ENCODE measurements around the gene SCARB1.

SCARB1 gene

GRCh38 chr12:124844411-124845397, 19.0 kb downstream of the SCARB1 start:
- DNase-seq = no peak

- no peak for DNase-seq
These were observed 20.7 kb downstream of the SCARB1 start for GRCh38 chr12:124842800-124843510.

DNA sequence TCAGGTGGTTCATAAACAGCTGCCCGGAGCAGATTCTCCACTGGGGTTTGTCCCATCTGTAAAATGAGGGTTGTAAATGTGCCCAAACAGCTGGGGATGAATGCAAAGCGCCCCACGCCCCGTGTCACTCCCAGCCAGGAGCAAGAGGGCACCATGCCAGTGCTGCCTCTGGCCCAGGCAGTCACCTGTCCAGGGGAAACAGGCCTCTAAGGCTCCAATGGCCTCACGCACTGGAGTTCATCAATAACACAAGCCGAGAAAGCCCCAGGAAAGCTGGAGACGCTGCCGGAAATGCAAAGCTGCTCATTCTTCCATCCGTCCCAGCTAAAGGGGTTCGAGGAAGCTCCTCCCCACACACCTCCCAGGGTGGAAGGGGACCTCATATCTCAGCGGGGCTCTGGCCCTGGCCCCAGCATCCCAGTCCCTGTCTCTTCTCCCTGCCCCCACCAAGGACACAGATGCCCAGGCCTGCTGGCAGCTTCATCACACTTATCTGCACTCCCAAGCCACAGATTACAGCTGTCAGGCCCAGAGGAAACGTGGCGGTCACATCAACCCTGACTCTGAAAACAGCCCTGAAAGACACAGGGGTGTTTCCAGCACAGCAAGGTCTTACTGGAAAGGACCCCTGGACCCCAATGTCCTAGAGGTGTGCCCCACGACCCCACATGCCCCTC, 21.5 kb downstream of the SCARB1 start:
- peak in 1 of 51 donors; percentile 18 for DNase-seq

DNA sequence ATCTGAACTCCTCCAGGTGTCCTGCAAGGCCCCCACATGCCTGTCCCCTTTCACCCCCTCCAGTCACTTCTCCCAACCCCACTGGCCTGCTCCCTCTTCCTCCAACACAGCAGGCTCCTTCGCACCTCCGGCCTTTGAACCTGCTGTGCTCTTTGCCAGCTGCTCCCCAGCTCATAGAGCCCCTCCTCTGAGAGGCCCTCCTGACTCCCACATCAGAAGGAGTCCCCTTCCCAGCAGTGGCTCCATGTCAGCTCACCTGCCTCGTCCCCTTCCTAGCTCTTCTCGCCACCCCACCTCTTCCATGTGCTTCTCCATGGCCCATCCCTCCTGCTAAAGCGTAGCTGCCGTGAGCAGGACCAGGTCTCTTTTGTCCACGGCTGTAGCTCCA, 22.1 kb downstream of the SCARB1 start:
- DNase-seq = no peak

DNA sequence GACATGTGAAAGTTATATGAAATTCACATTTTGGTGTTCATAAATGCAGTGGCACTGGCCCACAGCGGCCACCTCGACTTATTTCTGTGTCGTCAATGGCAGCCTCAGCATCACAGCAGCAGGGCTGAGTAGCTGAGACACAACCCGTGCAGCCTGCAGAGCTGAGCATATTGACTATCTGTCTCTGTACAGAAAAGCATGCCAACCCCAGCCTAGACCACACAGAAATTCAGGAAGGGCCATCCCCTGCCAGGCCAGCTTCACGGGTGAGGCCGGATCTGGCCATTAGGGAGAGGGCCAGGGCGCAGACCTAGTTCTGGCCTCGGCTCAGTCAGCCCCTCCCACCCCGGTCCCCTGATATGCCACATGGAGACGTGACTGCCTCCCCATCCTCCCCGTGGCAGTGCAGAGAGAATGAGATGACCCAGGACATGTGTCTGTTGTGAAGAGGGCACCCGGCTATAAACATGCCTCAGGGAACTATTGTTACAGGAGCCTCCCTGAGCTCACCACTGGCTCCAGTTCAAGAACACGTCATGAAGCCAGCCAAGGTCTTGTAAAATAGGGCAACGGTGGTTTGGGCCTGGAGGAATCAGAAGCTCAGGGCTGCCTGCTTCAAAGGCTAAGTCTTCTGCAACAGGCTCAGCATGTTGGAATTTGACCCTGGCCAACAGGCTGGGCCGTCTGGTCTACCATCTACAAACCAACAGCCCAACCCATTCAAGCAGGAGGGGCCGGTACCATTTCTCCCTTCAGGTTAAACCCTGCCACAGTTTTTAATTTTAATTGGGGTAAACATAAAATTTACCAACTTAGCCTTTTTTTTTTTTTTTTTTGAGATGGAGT, 25.5 kb downstream of the SCARB1 start:
- DNase-seq = peak in 30 of 51 donors; percentile 14 to 77 (median 52)

- DNase-seq = no peak
These were observed 26.3 kb downstream of the SCARB1 start for GRCh38 chr12:124837249-124837897.

DNA sequence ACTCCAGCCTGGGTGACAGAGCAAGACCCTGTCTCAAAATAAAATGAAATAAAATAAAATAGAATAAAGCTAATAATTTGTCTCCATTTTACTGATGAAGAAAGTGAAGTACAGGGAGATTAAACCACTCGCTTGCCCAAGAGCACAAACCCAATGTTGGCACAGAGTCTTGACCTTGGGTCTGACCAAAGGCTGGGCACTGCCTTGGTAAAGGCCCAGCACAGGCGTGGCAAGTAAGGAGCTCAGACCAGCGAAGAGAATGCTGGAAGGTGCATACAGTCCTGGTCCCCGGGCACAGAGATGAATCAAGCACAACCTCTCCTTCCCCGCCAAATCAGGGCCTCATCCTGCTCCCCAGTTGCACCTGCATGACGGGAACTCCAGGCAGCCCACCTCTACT, 26.9 kb downstream of the SCARB1 start:
- no peak for DNase-seq

DNA sequence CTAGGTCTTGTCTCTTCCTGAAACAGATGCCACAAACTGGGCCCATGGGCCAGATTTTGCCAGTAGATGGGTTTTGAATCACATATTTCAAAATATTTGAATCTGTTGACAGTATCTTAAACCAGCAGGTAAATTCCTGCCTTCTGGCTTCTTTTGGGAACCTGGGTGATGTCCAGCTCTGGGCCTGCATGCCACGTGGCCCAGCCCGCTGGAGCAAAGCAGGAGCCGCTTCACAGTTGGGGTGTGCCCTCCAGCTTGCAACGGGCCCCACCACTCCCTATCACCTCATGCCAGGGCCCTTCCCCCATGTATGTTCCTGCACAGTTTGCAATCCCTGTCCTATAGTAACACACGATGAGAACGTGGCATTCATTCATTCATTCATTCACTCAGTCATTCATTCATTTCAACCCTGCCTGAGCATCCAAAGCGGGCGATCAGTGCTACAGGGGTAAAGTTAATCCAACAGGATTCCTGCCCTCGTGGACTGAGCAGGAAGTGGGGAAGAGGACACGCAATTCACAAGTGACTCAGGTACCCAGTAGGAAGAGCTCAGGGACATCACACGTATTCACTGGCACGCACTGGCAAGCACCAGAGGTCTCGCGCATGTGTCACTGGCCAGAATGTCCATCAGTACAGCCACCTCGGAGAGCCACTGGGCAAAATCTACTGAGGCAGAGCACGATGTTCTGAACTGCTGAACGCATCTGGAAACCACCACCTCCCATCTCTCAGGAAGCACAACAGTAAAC, 27.8 kb downstream of the SCARB1 start:
- DNase-seq = no peak

- DNase-seq = no peak
These were observed 28.8 kb downstream of the SCARB1 start for GRCh38 chr12:124834822-124835221.

DNA sequence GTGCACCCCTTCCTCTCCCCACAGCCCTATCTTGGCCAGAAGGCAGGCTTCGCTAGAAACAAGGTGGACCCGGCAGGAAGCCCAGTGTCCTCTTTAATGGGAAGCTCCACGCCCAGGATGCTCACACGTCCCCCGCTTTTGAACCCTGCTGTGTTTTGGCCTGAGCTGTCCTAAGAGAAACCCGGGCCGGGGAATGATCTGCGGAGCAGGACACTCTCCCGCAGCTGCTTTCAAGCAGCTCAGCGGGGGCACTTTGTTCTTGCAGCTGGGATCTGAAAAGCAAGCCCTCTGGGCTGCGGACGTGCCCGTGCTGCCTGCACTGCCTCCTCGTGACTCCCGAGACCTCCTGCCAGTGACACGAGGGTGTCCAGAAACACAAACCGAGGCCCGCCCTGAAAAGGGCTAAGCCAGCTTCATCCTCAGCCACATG, 30.0 kb downstream of the SCARB1 start:
- DNase-seq = peak in 5 of 51 donors; percentile 4 to 29 (median 21)

DNA sequence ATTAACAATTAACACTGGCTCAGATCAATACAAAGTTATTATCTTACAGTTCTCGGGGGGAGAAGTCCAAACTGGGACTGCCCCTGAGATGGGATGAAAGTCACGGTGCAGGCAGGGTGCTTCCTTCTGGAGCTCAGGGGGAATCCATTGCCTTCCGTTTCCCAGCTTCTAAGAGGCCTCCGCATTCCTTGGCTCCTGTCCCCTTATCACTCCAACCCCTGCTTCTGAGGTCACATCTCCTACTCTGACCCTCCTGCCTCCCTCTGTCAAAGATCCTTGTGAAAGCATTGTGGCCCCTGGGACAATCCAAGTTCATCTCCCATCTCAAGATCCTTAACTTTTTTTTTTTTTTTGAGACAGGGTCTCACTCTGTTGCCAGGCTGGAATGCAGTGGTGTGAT, 30.8 kb downstream of the SCARB1 start:
- DNase-seq = no peak

DNA sequence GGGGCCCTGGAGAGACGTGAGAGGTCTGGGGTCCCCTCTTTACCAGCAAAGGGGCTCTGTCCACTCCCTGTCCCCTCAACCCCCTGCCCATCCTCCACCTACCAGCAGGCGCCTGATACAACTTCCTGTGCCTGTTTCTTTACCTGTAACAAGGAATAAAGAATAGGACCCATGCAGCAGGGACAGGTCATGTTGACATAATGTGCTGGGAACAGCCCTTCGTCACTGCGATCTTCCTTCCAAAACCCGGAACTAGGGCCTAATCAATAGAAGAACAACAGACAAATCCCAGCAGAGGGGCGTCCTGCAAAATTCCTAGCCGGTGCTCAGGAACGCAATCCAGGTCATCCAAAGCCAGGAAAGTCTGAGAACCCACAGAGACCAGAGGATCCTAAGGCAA, 32.1 kb downstream of the SCARB1 start:
- no peak for DNase-seq

DNA sequence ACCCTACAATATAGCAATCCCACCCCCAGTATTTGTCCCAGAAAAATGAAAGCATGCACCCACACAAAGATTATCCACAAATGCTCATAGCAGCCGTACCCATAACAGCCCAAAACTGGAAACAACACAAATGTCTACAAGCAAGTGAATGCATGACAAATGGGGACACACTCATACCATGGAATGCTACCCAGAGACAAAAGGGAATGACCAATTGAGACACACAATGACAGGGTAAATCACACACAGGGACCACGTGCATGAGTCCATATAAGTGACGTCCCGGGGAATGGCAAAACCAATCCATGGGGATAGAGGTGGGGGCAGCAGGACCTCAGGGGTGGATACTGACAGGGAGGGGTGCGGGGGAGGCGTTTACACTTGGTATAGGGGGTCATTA, 33.4 kb downstream of the SCARB1 start:
- DNase-seq = no peak

DNA sequence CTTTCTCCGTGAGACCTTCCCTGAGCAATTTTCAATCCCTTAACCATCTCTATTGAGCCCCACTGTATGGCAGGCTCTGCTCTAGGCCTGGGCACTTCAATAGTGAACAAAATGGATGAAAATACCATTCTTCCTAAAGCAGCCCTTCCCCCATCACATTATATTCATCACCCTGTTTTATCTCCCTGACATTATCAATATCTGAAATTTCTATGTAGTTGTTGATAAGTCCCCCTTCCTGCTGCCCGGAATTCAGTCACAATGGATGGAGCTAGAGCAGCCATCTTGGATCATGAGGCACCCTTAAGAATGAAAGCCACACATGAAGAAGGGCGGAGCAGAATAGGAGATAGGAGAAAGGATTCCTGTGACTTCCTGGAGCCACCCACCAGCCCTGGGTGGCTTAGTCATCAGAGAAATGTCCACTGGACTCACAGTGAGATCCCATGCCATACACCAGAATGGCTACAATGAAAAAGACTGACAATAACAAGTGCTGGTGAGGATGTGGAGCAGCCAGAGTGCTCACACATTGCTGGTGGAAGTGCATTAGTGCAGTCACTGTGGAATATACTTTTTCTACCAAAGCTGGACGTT, 33.9 kb downstream of the SCARB1 start:
- DNase-seq = no peak

- DNase-seq = peak in 2 of 51 donors; percentile 58 to 61
These were observed 34.5 kb downstream of the SCARB1 start for GRCh38 chr12:124829008-124829707.

GRCh38 chr12:124828264-124829007, 35.2 kb downstream of the SCARB1 start:
- DNase-seq = peak in 2 of 51 donors; percentile 8 to 61

GRCh38 chr12:124827588-124828184, 36.0 kb downstream of the SCARB1 start:
- no peak for DNase-seq
